ENCODE measurements around the gene TTC4.

The TTC4 gene

GRCh38 chr1:54721719-54722118, 6.1 kb downstream of the TTC4 start:
- no peak overlapping the region for H3K4me3 ChIP-seq (ENCODE audit: control insufficient read depth, low read depth, low read length)
- TF ChIP-seq, protein P1, sequence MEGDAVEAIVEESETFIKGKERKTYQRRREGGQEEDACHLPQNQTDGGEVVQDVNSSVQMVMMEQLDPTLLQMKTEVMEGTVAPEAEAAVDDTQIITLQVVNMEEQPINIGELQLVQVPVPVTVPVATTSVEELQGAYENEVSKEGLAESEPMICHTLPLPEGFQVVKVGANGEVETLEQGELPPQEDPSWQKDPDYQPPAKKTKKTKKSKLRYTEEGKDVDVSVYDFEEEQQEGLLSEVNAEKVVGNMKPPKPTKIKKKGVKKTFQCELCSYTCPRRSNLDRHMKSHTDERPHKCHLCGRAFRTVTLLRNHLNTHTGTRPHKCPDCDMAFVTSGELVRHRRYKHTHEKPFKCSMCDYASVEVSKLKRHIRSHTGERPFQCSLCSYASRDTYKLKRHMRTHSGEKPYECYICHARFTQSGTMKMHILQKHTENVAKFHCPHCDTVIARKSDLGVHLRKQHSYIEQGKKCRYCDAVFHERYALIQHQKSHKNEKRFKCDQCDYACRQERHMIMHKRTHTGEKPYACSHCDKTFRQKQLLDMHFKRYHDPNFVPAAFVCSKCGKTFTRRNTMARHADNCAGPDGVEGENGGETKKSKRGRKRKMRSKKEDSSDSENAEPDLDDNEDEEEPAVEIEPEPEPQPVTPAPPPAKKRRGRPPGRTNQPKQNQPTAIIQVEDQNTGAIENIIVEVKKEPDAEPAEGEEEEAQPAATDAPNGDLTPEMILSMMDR (IDR thresholded peaks at IDR 0.05; ENCODE audit: control insufficient read depth, insufficient read depth, low read depth, low read length, missing control alignments): no peak
- no peak for DNase-seq (ENCODE audit: low read depth)

DNA sequence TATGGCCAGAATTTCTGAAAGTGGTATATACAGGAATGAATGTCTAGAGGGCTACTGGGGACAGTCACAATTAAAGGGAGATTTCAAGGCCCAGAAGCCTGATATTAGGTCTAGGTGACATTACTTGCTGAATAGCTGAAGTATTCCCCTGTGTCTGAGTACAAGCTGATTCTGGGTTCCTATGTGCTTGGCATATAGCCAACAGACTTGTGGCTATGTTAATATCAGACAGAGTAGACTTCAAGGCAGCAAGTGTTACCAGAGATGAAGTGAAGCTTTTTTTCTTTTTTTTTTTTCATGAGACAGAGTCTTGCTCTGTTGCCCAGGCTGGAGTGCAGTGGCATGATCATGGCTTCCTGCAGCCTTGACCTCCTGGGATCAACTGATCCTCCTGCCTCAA, 8.3 kb downstream of the TTC4 start:
- H3K4me3 ChIP-seq (ENCODE audit: control insufficient read depth, low read depth, low read length): no peak overlapping the region
- TF ChIP-seq, protein P1 (IDR thresholded peaks at IDR 0.05; ENCODE audit: control insufficient read depth, insufficient read depth, low read depth, low read length, missing control alignments): no peak
- no peak for DNase-seq (ENCODE audit: low read depth)

DNA sequence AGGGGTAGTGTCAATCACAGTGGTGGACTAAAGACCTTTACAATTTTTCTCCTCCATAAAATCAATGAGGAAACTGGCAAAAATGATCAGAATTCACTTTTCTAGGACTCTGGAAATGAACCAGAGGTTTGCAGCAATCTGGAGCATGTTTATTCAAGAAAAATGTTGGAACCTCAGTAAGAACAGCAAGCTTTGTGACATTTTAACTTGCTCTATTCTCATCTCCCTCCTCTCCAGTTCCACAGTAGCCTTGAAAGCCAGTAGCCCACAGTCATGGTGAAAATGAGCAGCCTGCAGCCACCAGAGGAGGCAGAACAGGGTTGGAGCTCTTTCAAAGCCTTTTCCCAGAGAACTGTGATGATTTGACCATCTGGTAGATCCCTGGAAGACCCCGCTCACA, 9.1 kb downstream of the TTC4 start:
- DNase-seq (ENCODE audit: low read depth): no peak
- H3K4me3 ChIP-seq (ENCODE audit: control insufficient read depth, low read depth, low read length): no peak overlapping the region
- TF ChIP-seq, protein P1 (IDR thresholded peaks at IDR 0.05; ENCODE audit: control insufficient read depth, insufficient read depth, low read depth, low read length, missing control alignments): no peak

GRCh38 chr1:54728027-54728426, 12.4 kb downstream of the TTC4 start:
- no peak for DNase-seq (ENCODE audit: low read depth)
- H3K4me3 ChIP-seq (ENCODE audit: control insufficient read depth, low read depth, low read length): no peak overlapping the region
- TF ChIP-seq, protein P1 (IDR thresholded peaks at IDR 0.05; ENCODE audit: control insufficient read depth, insufficient read depth, low read depth, low read length, missing control alignments): no peak

GRCh38 chr1:54736685-54737084, 21.0 kb downstream of the TTC4 start:
- DNase-seq (ENCODE audit: low read depth): no peak
- TF ChIP-seq, protein P1 (IDR thresholded peaks at IDR 0.05; ENCODE audit: control insufficient read depth, insufficient read depth, low read depth, low read length, missing control alignments): no peak
- H3K4me3 ChIP-seq (ENCODE audit: control insufficient read depth, low read depth, low read length): no peak overlapping the region

- DNase-seq (ENCODE audit: low read depth): no peak
- no peak overlapping the region for H3K4me3 ChIP-seq (ENCODE audit: control insufficient read depth, low read depth, low read length)
- TF ChIP-seq, protein P1 (IDR thresholded peaks at IDR 0.05; ENCODE audit: control insufficient read depth, insufficient read depth, low read depth, low read length, missing control alignments): no peak
Observed at GRCh38 chr1:54738244-54738643, 22.6 kb downstream of the TTC4 start.

DNA sequence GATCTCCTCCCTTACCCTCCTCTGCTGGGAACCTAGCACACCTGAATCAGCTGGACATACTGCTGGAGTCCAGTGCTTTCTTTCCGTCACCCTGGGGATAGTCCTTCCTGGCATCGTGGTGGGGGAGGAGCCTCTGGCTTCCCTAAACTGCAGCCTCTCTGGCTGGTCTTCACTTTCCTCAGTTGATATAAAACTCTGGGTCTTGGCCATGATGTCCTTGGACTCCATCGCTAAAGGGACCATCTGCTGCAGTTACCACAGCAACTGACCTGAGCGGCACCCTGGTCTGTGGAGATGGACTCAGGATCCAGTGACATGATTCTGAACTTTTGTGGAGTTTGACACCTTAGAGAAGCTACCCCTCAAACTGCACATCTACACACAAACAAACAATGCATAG, 25.9 kb downstream of the TTC4 start:
- TF ChIP-seq, protein P1 (IDR thresholded peaks at IDR 0.05; ENCODE audit: control insufficient read depth, insufficient read depth, low read depth, low read length, missing control alignments): no peak
- DNase-seq (ENCODE audit: low read depth): no peak
- H3K4me3 ChIP-seq (ENCODE audit: control insufficient read depth, low read depth, low read length): no peak overlapping the region
